EH (cell line): Measurements from ENCODE around the gene SHD.
"Not testable (repeated sequence)": the region's sequence is repeated elsewhere in the genome, so short reads cannot be mapped to it uniquely, and the experiment has no call there.

Experiments used
- DNase-seq: peaks from one replicate; pipeline ENCODE4 v3.0.0-alpha.2; 2015; ENCODE audit warnings: low read depth

The SHD gene, protein sequence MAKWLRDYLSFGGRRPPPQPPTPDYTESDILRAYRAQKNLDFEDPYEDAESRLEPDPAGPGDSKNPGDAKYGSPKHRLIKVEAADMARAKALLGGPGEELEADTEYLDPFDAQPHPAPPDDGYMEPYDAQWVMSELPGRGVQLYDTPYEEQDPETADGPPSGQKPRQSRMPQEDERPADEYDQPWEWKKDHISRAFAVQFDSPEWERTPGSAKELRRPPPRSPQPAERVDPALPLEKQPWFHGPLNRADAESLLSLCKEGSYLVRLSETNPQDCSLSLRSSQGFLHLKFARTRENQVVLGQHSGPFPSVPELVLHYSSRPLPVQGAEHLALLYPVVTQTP

DNA sequence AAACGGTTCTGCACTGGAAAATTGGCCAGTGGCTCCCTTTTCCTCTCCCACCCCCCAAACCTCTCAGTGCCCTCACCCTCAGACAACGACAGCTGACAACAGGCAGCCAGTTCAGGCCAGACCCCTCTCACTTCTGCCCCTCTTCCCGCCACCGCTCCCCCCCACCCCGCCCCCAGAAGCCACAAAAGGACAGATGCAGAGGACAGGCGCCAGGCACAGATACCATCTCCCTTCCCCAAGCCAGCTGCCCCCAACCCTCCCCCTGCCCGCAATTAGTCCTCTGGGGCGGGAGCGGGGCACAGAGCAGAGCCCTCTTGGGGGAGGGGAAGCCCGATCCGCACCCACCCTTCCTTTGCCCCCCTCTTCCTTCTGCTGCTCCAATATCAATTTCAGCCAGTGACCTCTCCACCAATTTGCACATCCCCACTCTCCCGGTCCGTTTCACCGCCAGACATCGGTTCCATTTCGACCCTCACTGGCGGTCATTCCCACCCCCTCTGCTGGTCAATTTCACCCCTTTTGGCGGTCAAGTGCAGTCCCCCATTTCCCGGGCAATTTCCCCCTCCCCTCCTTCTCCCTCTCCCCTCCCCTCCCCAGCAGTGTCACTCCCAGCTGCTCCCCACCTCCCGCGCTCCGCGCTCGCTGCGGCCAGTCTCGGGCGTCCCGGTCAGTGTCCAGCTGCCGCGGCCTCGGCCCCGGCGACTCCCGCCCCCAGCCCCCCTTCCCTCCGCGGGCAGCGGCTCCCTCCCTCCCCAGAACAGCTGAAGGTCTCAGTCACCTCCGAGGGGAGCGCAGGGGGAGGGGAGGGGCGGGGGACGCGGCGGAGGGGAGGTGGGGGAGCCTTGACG lies at the start of gene SHD:
Gene SHD (plus strand): TSS at position 848 of the 848 bp plus-strand sequence. CDS start 798 bp downstream, outside the sequence.
- no peak for DNase-seq

DNA sequence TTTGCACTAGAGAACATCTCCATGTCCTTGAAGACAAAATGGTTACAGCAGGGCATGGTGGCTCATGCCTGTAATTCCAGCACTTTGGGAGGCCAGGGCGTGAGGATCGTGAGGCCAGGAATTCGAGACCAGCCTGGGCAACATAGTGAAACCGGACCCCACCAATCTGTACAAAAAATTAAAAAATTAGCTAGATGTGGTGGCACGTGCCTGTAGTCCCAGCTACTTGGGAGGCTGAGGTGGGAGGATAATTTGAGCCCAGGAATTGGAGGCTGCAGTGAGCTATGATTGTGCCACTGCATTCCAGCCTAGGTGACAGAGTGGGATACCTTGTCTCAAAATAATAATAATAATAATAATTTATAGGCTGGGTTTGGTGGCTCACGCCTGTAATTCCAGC lies 48.8 kb upstream of the SHD start:
- not testable (repeated sequence) for DNase-seq

DNA sequence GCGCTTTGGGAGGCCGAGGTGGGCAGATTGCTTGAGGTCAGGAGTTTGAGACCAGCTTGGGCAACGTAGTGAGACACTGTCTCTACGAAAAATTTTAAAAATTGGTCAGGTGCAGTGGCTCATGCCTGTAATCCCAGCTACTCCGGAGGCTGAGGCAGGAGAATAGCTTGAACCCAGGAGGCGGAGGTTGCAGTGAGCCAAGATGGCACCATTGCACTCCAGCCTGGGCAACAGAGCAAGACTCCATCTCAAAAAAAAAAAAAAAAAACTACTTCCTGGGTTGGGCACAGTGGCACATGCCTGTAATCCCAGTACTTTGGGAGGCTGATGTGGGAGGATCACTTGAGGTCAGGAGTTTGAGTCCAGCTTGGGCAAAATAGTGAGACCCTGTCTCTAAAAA lies 47.5 kb upstream of the SHD start:
- not testable (repeated sequence) for DNase-seq

DNA sequence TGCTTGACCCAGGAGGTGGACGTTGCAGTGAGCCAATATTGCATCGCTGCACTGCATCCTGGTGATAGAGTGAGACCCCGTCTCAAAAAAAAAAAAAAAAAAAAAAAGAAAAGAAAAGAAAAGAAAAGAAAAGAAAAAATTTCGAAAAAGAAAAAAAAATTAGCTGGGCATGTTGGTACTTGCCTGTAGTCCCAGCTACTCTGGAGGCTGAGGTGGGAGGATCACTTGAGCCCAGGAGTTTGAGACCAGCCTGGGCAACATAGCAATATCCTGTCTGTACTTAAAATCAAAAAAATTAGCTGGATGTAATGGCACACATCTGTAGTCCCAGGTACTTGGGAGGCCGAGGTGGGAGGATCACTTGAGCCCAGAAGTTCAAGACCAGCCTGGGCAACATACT lies 46.9 kb upstream of the SHD start:
- not testable (repeated sequence) for DNase-seq

DNA sequence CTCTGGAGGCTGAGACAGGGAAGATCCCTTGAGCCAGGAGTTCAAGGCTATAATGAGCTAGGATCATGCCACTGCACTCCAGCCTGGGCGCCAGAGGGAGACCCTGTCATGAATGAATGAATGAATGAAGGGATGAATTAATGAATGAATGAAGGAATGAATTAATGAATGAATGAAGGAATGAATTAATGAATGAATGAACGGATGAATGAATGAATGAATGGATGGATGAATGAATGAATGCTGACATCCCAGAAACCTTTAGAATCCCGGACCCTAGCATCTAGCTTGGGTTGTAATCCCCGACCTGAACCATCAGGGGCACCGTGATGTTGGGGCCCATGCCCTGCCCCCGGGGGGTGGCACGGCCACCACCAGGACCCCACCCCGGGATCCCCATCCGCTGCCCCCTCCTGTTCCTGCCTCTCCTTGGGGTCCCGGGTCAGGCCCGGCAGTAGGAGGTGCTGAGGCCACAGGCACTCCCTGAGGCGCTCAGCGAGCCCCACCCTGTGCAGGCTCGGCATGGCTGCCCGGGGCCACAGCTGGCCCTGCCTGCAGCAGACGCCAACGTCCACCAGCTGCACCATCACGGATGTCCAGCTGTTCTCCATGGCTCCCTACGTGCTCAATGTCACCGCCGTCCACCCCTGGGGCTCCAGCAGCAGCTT lies 46.3 kb upstream of the SHD start:
- no peak for DNase-seq

DNA sequence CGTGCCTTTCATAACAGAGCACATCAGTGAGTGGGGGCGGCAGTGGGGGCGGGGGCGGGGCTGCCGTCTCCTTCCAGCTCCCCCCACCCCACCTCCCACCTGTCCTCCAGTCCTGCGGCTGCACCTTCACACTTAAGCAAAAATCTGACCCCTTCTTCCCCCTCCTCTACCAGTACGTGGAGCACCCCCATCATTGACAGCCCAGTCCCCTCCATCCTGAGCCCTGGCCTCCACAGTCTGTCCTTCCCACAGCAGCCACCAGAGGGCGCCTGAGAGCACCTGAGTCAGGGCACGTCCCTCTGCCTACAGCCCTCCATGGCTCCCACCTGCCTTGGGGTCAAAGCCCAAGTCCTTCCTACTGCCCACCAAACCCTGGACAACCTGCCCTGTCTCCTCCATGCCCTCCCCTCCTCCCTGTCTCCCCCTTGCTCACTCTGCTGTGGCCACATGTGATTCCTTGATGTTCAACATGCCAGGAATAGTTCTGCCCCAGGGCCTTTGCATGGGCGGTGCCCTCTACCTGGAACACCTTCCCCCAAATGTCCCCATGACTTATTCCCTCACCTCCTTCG lies 45.7 kb upstream of the SHD start:
- DNase-seq: peak; percentile 19

DNA sequence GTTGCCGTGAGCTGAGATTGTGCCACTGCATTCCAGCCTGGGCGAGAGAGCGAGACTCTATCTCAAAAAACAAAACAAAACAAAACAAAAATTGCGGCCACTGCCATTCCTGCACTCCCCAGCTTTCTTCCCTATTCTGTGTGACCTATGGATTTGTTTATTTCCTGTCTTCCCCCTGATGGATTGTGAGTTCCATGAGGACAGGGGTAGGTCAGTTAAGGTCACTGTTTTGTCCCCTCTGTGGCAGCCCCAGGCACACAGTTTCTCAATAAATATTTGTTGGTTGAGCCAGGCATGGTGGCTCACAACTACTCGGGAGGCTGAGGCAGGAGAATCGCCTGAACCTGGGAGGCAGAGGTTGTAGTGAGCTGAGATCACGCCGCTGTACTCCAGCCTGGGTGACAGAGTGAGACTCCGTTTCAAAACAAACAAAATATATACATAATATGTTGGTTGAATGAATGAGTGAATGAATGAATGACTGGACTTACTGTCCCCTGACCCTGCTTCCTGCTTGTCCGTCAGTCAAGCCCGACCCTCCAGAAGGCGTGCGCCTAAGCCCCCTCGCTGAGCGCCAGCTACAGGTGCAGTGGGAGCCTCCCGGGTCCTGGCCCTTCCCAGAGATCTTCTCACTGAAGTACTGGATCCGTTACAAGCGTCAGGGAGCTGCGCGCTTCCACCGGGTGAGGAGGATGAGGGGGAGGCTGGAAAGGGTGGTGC lies 44.8 kb upstream of the SHD start:
- DNase-seq: no peak

DNA sequence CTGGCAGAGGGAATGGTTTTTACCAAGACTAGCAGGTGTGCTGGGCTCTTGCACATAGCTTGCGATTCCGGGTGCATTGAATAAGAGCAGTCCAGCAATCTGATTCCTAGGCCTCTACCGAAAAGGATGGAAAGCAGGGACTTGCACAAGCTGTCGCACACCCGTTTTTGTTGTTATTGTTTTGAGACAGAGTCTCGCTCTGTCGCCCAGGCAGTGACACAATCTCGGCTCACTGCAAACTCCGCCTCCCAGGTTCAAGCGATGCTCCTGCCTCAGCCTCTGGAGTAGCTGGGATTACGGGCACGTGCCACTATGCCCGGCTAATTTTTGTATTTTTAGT lies 44.2 kb upstream of the SHD start:
- no peak for DNase-seq

DNA sequence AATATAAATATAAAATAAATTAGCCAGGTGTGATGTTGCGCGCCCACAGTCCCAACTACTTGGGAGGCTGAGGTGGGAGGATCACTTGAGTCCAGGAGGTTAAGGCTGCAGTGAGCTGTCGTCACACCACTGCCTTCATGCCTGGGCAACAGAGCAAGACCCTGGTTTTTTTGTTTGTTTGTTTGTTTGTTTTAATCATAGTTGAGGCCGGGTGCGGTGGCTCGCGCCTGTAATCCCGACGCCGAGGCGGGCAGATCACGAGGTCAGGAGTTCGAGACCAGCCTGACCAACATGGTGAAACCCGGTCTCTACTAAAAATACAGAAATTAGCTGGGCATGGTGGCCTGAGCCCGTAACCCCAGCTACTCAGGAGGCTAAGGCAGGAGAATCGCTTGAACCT lies 41.6 kb upstream of the SHD start:
- DNase-seq: not testable (repeated sequence)

DNA sequence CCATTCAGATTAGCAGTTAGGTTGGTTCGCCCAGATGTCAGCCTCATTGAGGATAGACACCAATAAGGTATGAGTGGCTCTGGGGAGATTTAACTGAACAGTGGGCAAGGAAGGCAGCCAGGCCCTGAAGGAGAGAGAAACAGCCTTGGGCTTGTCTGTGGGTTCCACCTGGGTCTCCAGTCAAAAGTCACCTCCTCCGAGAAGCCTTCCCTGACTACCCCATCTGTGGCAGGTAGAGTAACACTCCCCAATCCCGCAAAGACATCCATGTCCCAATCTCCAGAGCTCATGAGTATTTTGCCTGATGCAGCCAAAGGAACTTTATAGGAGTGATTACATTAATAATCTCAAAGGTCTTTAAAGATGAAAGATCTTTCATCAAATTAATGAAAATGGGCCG lies 40.2 kb upstream of the SHD start:
- no peak for DNase-seq

DNA sequence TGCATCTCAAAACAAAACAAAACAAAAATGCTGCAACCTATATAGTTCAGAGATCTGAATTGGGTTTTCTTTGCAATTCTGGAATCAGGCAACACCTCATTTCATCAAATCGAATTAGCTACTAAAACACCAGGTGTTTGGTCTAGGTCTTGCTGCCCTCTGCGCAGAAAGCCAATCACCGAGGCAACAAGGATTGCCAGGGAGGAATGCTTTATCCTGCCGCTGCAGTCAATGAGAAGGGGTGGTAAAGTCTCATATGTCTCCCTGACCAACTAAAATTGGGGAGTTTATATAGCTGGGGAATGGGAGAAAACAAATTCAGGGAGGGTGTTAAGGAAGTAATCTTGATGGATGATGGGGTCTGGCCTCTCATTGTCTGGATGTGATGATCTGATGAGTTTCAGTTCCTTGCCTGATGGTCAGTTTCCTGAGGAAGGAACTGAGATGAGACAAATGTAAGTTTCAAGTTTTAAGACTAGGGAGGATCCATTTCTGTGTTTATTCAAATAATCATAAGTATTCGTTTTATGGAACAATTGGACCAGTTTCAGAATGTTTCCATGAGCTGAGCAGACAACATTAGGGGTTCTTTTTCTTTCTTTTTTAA lies 37.1 kb upstream of the SHD start:
- no peak for DNase-seq

DNA sequence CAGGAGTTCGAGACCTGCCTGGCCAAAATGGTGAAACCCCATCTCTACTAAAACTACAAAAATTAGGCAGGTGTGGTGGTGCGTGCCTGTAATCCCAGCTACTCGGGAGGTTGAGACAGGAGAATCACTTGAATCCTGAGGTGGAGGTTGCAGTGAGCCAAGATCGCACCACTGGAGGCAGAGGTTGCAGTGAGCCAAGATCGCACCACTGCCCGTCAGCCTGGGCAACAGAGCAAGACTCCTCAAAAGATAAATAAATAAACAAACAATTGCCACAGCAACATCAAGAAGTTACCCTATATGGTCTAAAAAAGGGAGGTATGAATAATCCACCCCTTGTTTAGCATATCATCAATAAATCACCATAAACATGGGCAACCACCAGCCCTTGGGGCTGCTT lies 33.1 kb upstream of the SHD start:
- not testable (repeated sequence) for DNase-seq

DNA sequence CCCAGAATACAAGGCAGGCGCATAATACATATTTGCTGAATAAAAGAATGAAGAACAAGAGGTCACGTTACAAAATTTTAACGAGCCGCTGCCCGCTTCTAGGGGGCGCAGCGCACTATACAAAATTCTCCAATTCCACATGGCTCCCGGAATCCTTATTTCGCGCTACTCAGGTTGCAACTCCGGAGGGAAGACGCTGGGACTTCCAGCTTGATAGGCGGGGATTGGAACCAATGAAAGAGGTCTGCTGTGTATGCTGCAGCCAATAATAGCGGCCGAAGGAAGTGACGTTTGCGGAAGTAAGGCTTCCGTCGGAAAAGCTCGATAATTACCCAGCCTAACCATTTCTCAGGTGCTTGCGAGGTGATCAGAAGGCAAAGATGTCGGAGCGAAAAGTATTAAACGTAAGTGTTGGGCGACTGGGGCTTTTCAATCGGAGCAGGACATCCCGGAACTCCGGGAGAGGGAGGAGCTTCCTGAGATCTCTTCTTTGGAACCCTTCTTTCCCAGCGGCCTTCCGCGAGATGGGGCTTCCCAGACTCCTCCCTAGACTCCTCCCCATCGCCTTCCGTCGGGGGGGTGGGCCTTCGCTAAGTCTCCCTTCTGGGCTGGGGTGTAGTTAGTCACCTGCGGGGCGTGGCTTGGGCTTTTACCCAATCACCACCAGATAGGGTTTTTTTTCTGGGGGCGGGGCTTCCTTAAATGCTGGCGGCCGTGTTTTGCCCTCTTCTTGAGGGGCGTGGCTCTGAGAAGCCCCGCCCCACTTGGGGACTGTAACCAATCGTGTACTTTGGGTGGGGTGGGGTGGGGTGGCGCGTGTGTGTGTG lies 32.1 kb upstream of the SHD start, which contains the start of gene YJU2:
Gene YJU2 (plus strand): TSS at position 314 of the 827 bp plus-strand sequence. CDS start 67 bp downstream, at position 381.
- peak; percentile 100 for DNase-seq

DNA sequence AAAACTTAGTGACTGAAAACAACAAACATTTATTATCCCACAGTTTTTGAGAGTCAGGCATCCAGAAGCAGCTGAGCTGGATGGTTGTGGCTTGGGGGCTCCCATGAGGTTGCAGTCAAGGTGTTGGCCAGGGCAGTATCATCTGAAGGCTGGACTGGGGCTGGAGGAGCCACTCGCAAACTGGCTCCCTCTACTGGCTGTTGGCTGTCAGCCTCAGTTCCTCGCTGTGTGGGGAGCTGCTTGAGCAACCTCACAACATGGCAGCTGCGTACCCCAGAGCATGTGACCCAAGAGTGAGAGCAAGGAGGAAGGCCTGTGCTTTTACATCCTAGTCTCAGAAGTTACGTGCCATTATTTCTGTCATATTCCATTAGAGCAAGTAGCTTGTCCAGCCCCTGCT lies 22.5 kb upstream of the SHD start:
- no peak for DNase-seq

DNA sequence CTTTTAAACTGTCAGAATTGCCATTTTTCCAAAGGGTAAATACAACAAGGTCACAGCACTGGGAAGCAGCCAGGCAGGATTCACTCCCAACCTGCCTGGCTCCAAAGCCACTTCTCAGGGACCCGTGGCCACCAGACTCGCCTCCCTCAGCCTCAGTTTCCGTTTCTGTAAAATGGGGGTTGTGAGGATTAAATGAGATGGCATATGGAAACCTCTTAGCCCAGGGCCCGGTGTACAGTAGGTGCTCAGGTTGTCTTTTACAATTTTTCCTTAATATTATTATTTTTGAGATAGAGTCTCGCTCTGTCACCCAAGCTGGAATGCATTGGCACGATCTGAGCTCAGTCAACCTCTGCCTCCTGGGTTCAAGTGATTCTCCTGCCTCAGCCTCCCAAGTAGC lies 22.0 kb upstream of the SHD start:
- no peak for DNase-seq

DNA sequence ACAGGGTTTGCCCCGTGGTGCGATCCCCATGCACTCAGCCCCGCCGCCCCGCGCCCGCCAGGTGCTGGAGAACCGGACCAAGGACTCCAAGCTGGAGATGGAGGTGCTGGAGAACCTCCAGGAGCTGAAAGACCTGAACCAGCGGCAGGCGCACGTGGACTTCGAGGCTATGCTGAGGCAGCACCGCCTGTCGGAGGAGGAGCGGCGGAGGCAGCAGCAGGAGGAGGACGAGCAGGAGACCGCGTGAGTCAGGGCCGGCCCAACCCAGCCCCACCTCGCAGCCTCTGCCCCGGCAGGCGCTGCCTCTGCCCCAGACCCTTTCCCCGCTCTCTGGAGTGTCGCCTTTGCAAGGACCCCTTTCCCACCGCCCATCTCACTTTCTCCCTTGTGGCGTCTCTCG lies 20.9 kb upstream of the SHD start:
- DNase-seq: no peak

DNA sequence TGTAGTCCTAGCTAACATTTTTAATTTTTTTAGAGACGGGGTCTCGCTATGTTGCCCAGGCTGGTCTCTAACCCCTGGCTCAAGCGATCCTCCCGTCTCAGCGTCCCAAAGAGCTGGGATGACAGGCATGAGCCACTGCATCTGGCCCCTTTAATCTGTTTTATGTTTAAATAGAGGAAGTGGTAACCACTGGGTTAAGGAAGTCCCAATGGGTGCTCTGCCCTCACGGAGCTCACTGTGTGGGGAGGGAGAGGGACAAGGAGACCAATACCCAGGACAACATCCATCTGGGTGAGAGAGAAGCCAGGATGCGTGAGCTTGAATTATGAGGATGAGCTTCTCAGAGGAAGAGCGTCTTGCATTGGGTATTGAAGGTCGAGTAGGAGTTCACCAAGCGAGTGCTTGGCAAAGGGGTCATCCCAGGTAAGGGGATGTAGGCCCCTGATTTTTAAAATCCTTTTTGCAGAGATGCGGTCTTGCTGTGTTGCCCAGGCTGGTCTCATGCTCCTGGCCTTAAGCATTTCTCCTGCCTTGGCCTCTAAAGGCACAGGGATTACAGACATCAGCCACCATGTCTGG lies 18.4 kb upstream of the SHD start:
- no peak for DNase-seq

DNA sequence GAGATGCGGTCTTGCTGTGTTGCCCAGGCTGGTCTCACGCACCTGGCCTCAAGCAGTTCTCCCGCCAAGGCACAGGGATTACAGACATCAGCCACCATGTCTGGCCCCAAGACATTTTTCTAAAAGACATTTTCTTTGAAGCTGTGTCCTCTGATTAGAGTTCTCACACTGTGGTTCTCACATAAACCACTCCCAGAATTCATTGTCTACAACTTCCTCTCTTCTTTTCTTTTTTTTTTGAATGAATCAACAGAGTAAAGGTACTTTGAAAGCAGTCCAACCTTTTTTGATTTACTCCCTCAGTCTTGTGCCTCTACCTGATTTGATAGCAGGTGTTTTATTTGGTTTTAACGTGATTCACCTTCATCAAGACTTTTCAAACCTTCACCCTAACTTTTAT lies 14.3 kb upstream of the SHD start:
- DNase-seq: no peak

DNA sequence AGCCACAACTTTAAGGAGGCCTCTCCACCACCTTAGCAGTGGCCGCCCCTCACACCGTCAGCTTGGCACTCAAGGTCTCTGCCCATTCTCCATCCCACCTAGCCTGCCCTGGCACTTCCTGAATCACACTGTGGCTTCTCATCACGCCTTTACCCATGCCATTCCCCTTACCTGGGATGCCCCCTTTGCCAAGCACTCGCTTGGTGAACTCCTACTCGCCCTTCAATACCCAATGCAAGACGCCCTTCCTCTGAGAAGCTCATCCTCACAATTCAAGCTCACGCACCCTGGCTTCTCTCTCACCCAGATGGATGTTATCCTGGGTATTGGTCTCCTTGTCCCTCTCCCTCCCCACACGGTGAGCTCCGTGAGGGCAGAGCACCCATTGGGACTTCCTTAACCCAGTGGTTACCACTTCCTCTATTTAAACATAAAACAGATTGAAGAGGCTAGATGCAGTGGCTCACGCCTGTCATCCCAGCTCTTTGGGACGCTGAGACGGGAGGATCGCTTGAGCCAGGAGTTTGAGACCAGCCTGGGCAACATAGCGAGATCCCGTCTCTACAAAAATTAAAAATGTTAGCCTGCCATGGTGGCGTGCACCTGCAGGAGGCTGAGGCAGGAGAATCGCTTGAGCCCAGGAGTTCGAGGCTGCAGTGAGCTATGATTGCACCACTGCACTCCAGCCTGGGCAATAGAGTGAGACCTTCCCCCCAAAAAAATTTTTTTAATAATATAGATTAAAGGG lies 12.6 kb upstream of the SHD start:
- DNase-seq: no peak
